D721Med (cell line): Measurements from ENCODE around the gene SYNE4.

ENCODE experiments used
- DNase-seq: peaks from one replicate; pipeline ENCODE4 v3.0.0; 2011; ENCODE audit warnings: low spot score; ENCODE audit not compliant: insufficient read length
- FAIRE-seq: peaks from 2 replicates; lab custom pipeline; 2011; peaks lifted over from hg19 to GRCh38; lab: Jason Lieb, UNC
- TF ChIP-seq, protein P1 (sequence below): IDR thresholded peaks from 2 replicates; pipeline ENCODE4 v1.5.1; 2012; ENCODE audit warnings: mild to moderate bottlenecking, control low read depth; ENCODE audit not compliant: insufficient read depth; ENCODE audit errors: missing control alignments

SYNE4 gene

GRCh38 chr19:36009220-36009619 lies 607 bp upstream of the SYNE4 start:
- FAIRE-seq (no peak), DNase-seq (peak; percentile 79)
- TF ChIP-seq, protein P1, sequence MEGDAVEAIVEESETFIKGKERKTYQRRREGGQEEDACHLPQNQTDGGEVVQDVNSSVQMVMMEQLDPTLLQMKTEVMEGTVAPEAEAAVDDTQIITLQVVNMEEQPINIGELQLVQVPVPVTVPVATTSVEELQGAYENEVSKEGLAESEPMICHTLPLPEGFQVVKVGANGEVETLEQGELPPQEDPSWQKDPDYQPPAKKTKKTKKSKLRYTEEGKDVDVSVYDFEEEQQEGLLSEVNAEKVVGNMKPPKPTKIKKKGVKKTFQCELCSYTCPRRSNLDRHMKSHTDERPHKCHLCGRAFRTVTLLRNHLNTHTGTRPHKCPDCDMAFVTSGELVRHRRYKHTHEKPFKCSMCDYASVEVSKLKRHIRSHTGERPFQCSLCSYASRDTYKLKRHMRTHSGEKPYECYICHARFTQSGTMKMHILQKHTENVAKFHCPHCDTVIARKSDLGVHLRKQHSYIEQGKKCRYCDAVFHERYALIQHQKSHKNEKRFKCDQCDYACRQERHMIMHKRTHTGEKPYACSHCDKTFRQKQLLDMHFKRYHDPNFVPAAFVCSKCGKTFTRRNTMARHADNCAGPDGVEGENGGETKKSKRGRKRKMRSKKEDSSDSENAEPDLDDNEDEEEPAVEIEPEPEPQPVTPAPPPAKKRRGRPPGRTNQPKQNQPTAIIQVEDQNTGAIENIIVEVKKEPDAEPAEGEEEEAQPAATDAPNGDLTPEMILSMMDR: no peak

DNA sequence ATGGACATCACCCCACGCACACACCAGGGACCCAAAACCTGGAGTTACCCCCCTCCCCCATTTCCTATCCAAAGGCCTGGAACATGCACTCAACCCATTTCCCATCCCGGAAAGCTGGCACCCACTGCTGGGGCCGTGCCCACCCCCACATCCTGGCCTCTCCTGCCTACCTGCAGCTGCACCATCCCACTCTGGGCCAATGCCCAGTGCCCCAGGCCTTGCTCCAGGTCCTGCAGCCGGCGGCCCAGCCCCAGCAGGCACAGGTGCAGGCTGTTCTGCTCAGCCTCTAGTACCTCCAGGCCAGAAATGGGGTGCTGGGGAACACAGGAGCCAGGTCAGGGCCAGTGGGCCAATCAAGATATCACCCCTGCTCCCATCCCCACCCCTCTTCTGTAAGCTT lies 1.7 kb downstream of the SYNE4 start:
- no peak for FAIRE-seq
- TF ChIP-seq, protein P1: no peak
- DNase-seq: no peak

DNA sequence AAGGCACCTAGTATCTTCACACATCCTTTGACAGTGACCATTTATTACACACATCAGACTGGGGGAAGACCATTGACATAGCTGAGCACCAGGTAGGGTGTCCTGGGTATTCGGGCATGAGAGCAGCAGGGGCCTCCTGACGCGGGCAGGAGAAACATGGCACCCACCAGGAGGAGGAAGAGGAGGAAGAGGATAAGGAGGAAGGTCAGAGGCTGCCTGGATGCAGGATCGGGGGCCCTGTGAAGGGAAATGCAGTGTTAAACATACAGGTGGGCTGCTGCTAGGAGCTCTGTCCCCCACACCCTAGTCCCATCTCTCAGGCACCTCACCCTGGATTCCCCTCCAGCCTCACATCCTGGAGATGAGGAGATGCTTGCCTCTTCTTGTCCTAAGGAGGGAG lies 5.3 kb downstream of the SYNE4 start:
- TF ChIP-seq, protein P1: no peak
- FAIRE-seq: no peak
- DNase-seq: no peak

GRCh38 chr19:36001605-36002004 lies 7.0 kb downstream of the SYNE4 start:
- FAIRE-seq (no peak), DNase-seq (no peak)
- TF ChIP-seq, protein P1: no peak

- FAIRE-seq (no peak), DNase-seq (no peak)
- TF ChIP-seq, protein P1: no peak
Measured at GRCh38 chr19:35996777-35997176, 11.8 kb downstream of the SYNE4 start.

DNA sequence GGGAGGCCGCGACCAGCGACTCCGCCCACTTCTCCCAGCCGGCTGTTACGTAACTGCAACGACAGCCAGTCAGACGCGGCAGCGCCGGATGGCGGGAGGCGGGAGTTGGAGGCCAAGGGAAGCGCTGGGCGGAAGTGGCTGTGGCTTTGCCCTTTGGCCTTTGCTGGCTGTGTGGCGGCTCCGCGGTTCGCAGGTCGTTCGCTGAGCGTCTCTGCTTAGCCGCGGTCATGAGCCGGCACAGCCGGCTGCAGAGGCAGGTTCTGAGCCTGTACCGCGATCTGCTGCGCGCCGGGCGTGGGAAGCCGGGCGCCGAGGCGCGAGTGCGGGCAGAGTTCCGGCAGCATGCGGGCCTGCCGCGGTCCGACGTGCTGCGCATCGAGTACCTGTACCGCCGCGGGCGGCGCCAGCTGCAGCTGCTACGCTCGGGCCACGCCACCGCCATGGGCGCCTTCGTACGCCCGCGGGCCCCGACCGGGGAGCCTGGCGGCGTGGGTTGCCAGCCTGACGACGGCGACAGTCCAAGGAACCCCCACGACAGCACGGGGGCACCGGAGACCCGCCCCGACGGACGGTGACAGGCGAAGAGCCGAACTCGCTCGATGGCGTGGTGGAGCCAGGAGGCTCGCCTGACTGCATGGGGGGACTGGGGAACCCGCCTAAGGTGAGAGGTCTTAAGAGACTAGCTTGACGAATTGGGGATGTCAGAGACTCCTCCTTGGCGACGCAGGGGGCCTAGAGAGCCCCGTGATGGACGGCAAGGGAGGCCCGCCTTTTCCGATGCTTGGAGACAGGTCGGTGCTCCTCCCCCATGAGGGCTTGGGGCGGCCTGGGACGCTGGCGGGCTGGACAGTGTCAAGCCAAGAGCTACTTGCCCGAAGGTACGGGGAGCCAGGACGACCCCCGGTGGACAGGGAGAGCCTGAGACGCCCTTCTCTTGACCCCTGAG lies 13.3 kb downstream of the SYNE4 start, which contains the start of gene SDHAF1:
Gene SDHAF1 (plus strand): TSS at position 141 of the 946 bp plus-strand sequence. CDS start 87 bp downstream, at position 228.
- FAIRE-seq: no peak

More for the DNA sequence above, 13.3 kb downstream of the SYNE4 start, which contains the start of gene SDHAF1:
- peak; percentile 98 for DNase-seq
- TF ChIP-seq, protein P1: no peak
